WI38 (cell line): ENCODE data around the gene WWOX.

Experiments
- H3K4me3 ChIP-seq: 2 replicates; pipeline ENCODE4 v1.5.1; 2011; ENCODE audit warnings: low read depth, mild to moderate bottlenecking, control low read depth, low read length
- TF ChIP-seq, protein P1 (sequence below): IDR thresholded peaks from 2 replicates; pipeline ENCODE4 v1.5.1; 2012; ENCODE audit warnings: low read depth, mild to moderate bottlenecking, control low read depth, low read length

Gene WWOX

DNA sequence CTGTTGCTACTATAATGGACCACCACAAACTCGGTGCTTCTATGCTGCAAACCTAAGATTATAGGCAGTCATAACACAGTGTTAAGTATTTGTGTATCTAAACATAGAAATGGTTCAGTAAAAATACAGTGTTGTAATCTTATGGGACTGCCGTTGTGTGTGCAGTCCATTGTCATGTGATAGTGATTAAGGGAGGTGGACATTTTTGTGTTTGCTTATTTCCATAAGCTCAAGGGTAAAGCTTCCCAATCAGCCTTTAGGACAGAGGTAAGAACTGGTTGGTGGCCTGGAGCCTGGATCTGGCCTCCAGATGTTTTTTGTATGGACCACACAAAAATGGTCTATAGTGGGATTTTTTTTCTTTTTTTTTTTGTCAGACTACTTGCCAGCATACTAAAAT, 29.9 kb downstream of the WWOX start:
- TF ChIP-seq, protein P1, sequence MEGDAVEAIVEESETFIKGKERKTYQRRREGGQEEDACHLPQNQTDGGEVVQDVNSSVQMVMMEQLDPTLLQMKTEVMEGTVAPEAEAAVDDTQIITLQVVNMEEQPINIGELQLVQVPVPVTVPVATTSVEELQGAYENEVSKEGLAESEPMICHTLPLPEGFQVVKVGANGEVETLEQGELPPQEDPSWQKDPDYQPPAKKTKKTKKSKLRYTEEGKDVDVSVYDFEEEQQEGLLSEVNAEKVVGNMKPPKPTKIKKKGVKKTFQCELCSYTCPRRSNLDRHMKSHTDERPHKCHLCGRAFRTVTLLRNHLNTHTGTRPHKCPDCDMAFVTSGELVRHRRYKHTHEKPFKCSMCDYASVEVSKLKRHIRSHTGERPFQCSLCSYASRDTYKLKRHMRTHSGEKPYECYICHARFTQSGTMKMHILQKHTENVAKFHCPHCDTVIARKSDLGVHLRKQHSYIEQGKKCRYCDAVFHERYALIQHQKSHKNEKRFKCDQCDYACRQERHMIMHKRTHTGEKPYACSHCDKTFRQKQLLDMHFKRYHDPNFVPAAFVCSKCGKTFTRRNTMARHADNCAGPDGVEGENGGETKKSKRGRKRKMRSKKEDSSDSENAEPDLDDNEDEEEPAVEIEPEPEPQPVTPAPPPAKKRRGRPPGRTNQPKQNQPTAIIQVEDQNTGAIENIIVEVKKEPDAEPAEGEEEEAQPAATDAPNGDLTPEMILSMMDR: no peak
- no peak overlapping the region for H3K4me3 ChIP-seq

DNA sequence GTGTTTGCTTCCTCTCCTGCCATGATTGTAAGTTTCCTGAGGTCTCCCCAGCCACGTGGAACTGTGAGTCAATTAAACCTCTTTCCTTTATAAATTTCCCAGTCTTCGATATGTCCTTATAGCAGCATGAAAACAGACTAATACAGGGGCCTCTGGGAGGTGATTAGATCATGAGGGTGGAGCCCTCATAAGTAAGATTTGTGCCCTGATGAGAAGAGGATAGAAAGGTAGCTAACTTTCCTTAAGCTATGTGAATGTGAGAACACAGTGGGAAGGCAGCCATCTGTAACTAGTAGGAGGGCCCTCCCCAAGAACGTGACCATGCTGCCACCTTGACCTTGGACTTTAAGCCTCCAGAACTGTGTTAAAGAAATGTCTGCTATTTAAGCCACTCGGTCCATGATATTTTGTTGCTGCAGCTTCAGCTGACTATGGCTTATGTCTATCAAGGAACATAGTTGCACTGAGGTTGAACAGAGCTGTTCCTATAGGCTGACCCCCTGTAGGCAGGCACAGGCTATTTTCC, 30.7 kb downstream of the WWOX start:
- TF ChIP-seq, protein P1: no peak
- H3K4me3 ChIP-seq: no peak overlapping the region

DNA sequence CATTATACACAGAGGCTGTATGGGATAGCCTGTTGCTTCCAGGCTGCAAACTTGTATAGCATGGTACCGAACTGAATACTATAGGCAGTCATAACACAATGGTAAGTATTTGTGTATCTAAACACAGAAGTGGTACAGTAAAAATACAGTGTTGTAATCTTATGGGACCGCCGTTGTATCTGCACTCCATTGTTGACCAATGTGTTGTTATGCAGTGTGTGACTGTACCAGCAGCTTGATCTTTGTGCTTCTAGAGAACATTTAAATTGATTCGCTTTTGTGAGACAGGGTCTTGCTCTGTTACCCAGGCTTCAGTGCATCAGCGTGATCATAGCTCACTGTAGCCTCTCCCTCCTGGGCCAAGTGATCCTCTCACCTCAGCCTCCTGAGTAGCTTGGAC, 31.5 kb downstream of the WWOX start:
- H3K4me3 ChIP-seq: no peak overlapping the region
- TF ChIP-seq, protein P1: no peak

DNA sequence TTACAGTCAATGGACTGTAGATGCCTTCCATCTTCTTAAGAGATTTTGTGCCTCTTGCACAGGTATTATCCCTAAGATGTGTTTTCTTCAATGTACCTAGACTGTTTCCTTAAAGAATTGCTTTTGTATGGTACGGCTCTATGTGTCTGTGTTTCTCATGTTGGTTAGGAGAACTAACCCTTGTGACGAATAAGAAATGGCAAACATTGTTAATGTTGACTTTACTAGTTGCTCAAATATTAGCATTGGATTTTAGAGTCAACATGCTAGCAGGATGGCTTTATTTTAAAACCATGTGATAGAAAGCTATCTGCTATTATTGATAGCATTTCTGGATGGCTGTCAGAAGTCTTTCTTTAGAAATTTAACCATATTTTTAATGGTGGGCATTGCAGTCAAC, 34.5 kb downstream of the WWOX start:
- TF ChIP-seq, protein P1: no peak
- H3K4me3 ChIP-seq: no peak overlapping the region

DNA sequence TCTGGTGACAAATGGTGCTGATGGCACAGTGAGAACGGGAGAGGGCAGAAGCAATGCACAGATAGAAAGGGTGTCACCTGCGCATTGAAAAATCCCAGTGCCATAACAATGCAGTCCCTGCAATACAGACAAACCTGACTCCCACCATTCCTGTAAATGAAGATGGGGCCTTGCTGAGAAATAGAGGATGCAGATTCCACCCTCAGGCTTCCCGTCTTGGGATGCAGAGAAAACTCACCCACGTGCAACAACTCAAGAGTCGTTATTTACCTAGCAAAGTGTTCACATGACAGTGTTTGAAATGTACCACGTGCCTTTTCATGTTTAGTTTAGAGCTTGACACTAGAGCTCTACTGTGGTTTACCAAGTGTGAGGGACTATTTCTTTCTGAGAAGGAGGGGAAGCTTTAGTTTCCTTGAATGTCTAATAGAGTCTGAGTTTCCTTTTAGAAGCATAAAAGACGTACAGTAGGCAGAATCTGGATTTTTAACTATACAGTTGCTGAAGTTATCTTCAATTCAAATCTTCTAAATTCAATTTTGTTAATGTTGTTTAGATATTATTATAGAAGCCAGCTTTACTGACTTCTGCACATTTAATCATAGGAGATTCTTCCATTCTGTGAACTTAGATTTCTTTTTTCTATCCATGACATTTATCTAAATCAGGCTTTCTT, 35.6 kb downstream of the WWOX start:
- TF ChIP-seq, protein P1: no peak
- H3K4me3 ChIP-seq: no peak overlapping the region

DNA sequence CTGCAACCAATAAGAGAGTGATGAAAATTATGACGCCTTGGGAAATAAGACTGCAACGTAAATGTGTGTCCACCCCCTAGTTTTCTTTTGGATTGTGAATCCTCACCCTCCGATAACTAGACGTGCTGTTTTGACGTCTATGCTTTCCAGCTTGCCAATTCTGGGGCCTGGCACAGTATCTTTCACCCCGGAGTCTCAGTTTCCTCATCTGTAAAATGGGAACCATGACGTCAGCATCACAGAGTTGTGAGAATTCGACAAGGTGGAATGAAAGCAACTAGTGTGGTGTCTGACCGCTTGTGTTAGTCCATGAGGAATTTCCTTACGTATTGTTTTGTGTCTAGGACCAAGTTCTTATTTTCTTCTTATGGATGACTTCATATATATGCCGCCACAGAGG, 37.7 kb downstream of the WWOX start:
- TF ChIP-seq, protein P1: no peak
- no peak overlapping the region for H3K4me3 ChIP-seq

DNA sequence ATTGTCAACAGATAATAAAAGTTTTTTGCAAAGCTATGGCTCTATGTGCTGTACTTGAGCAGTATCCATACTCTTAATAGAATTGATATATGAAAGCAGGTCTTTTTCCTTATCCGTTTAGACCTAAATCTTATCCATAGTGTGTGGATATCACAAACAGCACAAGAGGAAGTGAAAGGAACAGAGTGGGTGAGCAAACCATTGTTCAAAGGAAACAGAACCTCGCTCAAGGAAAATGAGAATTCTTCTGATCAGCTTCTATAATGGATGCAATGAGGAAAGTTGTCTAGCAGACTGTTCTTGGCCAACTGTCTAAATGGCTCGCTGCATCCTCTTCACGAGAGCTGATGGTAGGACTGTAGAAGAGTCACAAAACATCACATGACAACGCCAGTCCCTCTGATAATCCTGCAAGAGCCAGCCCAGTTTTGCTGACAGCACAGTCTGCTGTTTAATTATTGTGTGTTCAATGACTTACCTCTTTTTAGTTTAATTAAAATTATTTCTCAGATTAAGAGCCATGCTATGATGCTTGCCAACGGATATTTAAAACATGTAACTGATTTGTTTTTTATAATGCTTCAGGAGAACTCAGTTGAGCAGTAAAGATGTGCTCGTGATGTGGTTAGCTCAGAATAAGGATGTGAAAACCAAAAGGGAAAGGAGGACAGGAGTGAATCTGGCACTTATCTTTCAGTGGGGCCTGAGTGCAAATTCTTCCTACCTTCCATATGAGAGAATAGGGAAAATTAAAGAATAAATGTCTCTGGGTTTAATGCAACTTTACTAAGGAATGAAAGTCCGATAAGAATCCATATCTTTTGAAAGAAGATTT, 38.5 kb downstream of the WWOX start:
- TF ChIP-seq, protein P1: no peak
- no peak overlapping the region for H3K4me3 ChIP-seq
